Stimulated activated CD8-positive, alpha-beta memory T cell treated with anti-CD3 and anti-CD28 coated beads, Interleukin-15, amount 100 ng/mL, for 4 hours (primary cell): ENCODE results near the gene CFAP126.
A peak's percentile ranks its signal among the peaks of the same experiment; 100 is the strongest.
"Not testable (repeated sequence)": the region's sequence is repeated elsewhere in the genome, so short reads cannot be mapped to it uniquely, and the experiment has no call there.

Experiments used
- DNase-seq, 2 donors: peaks; one replicate each; pipeline ENCODE4 v3.0.0-alpha.2; 2020; ENCODE audit warnings: low read depth in 2 of 2

The CFAP126 gene, protein sequence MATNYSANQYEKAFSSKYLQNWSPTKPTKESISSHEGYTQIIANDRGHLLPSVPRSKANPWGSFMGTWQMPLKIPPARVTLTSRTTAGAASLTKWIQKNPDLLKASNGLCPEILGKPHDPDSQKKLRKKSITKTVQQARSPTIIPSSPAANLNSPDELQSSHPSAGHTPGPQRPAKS

DNA sequence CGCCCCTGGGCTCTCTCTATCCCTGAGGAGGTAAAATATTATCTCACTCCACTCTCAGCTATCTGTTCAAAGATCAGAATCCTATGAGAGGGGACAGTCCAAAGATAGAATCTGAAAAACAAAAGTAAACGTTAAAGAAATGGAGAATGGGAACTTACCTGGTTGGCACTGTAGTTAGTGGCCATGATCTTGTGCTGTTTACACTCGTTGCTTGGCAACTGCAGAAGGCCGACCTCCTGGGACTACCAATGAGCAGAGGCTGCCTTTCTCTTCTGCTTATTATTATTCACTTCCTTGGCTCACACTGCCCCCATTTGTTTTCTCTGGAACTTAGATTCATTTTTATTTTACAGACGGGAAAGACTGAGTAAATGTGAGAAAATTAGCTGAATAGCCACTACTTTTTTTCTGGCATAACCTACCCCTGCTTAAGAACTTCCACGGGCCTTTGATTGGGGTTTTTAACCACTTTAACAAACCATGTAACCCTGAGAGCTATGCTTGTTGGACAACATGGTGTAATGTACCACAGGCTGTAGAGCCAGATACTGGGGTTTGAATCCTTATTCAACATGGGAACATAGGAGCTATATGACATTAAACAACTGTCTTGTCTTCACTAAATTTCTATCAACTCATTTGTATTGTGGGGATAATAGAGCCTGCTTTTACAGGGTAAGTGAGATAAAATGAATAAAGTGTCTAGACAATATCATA is at the start of gene CFAP126:
CFAP126 (minus strand) TSS at position 193 of the 717 bp plus-strand sequence; CDS start at position 185, 8 bp downstream.
- peak in 1 of 2 donors; percentile 17 for DNase-seq

DNA sequence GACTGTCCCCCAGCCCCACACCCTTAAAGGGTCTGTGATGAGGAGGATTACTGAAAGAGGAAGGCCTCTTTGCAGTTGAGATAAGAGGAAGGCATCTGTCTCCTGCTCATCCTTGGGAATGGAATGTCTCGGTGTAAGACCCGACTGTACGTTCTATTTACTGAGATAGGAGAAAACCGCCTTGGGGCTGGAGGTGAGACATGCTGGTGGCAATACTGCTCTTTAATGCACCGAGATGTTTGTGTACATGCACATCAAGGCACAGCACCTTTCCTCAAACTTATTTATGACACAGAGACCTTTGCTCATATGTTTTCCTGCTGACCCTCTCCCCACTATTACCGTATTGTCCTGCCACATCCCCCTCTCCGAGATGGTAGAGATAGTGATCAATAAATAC is 45.4 kb upstream of the CFAP126 start:
- DNase-seq: not testable (repeated sequence)

DNA sequence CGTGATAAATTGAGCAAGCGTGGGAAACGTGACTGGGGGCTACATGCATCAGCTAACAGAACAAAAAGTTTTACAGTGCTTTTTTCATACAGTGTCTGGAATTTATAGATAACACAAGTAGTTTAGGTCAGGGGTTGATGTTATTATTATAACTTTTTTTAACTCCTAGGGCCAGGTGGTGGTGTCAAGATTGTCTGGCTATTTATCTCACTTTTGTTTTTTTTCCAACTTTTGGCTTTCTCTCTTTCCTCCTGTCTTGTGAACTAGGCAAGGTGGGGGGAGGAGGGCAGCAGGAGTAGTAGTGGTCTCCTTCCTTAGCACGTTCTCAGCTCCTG is 42.9 kb upstream of the CFAP126 start:
- not testable (repeated sequence) for DNase-seq

DNA sequence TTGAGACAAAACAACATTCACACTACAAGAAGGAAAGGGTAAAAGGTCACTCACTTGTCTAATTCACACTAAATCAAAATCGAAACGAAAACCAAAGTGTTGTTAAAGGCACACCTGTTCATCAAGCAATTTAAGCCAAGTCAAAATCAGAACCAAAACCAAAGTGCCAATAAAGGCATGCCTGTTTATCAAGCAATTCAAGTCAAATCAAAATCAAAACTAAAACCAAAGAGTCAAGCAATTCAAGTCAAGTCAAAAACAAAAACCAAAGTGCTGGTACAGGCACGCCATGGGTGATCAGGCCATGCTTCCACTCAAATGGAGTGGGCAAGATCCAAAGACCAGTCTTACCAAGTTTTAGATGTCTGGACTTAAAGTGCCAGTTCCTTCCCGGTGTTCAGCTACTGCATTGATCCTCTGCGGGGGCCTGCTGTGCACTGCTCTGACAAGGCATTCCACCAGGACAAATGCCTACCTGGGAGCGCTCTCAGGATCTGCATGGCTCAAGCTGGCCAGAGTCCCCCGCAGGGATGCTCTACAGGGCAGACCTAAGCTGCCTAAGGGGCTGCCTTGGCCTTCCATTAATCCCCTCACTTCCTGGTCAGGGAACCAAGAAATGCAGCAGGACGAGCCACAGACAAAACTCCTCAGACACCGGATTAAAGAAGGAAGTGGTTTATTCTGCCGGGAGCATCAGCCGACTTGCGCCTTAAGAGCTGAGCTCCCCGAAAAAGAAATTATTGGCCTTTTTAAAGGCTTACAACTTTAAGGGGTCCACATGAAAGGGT is 42.4 kb upstream of the CFAP126 start:
- not testable (repeated sequence) for DNase-seq

DNA sequence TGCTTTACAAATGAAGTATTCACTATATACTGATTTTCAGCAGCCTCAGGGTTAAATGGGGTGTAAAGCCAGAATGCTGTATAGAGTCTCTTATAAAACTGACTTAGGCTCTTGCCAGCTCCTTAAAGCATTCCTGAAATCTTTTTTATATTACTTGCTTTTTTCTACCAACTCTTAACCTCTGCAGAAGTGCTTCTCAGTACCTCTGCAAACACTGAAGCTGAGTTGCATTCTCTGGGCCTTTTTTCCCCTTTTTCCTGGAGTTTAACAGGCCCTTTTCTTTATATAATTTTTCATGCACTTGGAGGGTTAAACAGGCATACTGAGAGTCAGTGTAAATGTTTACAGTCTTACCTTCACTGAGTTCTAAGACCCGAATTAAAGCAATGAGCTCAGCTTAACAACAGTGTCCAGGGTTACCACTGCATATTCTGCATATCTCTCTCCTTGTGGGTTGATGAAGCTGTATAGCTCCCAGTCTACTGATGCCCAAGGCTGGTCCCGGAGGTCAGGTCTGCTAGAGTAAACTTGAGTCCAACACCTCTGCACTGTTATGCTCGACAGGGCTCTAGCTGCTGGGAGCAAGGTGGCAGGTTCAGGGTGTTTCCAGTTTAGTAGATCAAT is 40.9 kb upstream of the CFAP126 start:
- no peak for DNase-seq

DNA sequence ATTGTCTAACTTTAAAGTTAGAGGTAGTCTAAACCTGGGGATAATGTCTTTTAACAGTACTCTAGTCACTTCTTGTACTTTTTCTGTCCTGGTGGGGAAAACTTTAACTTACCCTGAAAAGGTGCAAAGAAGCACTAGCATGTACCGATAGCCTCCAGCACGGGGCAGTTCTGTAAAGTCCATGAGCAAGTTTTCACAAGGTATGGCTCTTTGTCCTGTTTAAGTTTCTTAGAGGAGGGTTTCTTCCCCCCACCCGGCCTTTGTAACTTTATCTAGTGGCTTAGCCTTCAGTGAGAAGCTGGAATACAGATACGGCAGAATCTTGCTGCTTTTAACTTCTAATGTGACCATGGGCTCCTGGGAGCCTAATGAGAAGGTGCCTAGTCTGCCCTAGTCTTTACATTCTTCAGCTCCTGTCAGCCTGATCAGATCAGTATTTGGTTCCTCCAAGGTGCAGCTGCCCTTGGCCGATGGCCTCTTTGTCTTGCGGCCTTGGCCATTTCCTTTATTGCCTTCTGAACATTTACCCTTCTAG is 39.8 kb upstream of the CFAP126 start:
- no peak for DNase-seq

DNA sequence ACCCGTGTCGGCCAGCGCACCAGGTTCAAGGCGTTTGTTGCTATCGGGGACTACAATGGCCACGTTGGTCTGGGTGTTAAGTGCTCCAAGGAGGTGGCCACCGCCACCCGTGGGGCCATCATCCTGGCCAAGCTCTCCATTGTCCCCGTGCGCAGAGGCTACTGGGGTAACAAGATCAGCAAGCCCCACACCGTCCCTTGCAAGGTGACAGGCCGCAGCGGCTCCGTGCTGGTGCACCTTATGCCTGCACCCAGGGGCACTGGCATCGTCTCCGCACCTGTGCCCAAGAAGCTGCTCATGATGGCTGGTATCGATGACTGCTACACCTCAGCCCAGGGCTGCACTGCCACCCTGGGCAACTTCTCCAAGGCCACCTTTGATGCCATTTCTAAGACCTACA is 38.9 kb upstream of the CFAP126 start:
- not testable (repeated sequence) for DNase-seq

DNA sequence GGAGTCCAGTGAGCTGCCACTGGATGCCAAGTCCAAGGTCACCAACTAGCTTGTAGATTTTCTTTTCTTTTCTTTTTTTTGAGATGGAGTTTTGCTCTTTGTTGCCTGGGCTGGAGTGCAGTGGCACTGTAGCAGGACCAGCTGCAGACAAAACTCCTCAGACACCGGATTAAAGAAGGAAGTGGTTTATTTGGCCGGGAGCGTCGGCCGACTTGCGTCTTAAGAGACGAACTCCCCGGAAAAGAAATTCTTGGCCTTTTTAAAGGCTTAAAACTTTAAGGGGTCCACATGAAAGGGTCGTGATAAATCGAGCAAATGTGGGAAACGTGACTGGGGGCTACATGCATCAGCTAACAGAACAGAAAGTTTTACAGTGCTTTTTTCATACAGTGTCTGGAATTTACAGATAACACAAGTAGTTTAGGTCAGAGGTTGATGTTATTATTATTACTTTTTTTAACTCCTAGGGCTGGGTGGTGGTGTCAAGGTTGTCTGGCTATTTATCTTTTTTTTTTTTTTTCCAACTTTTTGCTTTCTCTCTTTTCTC is 36.4 kb upstream of the CFAP126 start:
- no peak for DNase-seq

DNA sequence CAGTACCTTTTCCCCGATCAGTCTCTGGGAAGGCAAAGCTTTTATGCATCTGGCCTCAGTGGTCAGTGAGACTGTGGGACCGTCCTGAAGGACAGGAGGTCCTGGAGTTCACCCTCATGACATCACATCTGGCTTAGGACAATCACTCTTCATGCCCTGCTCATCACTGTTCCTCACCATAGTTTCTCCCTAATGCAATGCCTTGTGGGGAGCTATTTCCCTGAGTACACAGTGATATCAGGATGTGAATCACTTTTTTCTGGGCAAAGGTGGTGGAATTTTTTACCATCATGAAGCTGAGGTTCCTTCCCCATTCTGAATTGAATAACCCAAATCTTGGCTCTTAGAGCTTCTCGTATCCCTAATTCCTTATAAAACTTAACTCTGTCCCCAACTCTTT is 34.8 kb upstream of the CFAP126 start:
- no peak for DNase-seq

DNA sequence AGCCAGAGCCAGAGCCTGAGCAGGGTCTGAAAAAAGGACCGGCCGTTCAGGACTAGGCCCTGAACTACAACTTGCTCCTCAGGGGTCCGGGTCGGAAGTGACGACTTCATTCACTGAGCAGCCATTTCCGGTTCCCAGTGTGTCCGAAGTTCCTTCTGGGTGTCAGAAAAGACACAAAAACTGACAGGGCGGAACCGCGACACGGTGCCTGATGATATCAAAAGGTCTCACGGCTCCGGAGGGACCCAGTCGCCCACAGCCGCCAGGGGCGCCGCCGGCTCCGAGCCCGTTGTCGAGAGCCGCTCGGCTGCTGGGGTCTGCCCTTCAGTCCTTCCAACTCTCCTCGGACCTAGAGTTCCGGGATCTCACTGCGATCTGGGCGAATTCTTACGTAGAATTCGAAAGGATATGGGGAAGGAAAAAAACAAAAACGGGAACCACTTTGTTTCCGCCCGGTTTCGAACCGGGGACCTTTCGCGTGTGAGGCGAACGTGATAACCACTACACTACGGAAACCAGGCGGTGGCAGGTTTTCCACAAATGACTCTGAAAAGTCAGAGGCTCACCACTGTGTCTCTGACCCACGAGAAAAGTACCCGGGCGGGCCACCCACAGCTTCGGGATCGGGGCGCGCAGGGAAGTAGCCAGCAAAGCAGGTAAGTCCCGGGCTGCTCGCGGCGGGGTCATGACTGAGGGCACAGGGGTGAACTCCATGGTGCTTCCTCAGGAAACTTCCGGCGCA is 31.8 kb upstream of the CFAP126 start:
- DNase-seq: peak; percentile 80 to 90

DNA sequence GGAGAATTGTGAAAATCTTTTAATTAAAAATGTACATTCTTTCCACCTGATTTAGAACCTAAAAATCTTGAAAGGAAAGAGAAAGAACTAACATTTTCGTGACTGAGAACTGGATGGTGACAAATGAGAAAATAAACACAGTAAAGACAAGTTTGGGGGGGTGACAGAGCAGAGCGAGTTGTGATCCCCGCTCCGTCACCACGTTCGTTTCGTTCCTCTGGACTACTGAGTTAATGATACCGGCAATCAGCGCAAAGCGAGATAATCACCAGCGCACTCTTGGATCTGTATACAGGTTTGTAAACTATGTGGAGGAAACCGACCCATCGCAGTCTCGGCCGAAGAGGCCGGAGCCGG is 31.2 kb upstream of the CFAP126 start:
- no peak for DNase-seq

DNA sequence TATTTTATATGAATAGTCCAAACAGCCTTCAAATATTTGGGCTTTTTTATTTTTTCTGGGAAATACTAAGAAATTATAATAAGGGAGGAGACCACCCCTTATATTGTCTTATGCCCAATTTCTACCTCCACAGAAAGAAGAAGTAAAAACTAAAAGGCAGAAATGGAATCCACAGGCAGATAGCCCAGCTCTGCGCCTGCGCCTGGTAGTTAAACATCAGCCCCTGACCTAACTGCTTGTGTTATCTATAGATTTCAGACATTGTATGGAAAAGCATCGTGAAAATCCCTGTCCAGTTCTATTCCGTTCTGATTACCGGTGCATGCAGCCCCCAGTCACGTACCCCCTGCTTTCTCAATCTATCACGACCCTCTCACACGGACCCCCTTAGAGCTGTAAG is 29.4 kb upstream of the CFAP126 start:
- DNase-seq: not testable (repeated sequence)

DNA sequence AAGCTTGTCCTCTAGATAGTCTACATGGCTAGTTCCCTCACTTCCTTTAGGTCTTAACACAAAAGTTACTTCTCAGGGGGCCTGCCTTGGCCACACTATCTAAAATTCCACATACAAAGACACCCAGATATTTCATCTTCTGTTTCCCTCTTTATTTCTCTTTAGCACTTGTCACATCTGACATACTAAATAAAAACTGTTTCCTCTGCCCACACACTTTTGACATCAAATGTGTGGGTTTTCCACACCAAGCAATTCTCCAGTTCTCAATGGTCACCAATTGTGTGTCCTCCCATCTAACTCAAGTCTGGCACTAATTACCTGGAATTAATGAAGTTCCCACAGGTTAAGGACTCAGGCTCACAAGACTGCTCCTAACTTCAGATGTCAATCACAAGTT is 25.5 kb upstream of the CFAP126 start:
- DNase-seq: no peak

DNA sequence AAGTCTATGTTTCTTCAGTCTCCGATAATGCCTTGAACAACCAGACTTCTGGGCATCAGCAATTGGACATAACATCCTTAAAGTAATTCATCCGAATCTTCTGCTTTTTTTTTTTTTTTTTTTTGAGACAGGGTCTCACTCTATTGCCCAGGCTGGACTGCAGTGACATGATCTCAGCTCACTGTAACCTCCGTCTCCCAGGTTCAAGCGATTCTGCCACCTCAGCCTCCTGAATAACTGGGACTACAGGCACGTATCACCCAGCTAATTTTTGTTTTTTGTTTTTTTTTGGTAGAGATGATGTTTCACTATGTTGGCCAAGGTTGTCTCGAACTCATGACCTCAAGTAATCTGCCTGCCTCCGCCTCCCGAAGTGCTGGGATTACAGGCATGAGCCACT is 23.9 kb upstream of the CFAP126 start:
- no peak for DNase-seq

DNA sequence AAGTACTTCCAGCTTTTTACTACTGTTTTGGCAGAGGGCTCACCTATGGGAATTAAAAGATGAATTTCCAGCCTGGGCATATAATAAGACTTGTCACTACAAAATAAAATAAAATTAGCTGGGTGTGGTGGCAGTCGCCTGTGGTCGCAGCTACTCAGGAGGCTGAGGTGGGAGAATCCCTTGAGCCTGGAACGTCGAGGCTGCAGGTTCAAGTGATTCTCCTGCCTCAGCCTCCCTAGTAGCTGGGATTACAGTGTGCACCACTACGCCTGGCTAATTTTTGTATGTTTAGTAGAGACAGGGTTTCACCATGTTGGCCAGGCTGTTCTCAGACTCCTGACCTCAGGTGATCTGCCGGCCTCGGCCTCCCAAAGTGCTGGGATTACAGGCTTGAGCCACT is 23.5 kb upstream of the CFAP126 start:
- DNase-seq: not testable (repeated sequence)

DNA sequence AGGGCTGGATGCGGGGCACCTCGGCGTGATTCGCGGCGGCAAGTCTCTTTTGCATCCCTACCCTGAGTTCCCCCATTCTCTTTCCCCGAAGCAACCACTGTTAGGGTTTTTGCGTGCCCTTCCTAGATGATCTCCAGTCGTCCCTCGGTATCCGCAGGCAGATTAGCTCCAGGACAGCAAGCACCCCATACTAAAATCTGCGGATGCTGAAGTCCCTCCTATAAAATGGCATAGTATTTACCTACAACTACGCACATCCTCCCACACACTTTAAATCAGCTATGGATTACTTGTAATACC is 22.8 kb upstream of the CFAP126 start:
- no peak for DNase-seq

DNA sequence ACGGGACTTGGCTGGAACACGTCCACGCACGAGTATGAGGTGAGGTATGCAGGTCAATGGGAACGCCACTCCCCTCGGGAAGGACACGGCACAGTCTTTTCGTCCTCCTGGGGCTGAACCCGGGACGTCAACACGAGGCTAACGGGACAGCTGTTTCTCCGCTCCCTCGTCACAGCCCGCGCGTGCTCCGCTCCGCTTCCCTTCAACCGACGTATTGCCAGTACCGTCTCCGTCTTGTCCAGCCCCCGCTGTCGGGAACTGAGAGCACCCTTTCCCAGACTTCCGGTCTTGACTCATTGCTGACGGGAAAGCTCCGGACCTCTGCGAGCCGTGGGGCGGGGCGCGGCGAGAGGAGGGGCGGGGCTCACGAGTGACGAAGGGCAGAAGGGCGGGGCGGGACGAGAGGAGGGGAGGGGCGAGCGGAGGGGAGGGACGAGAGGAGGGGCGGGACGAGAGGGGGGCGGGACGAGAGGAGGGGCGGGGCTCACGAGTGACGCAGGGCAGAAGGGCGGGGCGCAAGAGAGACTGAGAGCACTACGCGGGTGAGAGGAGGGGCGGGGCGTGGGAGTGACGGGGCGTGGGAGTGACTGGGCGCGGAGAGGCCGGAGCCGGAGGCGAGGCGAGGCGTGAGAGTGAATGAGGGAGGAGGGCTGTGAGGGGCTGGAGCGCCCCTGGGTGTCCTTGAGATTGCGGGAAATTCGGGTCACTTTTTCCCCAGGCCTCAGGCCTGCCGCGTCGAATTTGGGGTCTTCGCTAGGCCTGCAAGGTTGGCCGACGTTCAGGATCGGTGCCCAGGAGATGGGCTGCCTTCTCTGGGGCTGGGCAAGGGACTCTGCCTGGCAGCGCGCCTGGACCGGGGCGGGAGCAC is 22.2 kb upstream of the CFAP126 start:
- peak; percentile 78 to 88 for DNase-seq

DNA sequence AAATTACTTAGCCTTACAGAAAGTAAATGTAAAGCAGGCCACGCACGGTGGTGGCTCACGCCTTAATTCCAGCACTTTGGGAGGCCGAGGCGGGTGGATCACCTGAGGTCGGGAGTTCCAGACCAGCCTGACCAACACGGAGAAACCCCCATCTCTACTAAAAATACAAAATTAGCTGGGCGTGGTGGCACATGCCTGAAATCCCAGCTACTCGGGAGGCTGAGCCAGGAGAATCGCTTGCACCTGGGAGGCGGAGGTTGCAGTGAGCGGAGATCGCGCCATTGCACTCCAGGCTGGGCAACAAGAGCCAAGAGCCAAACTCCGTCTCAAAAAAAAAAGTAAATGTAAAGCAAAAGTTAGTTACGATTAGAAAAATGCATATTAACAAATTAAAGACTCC is 21.5 kb upstream of the CFAP126 start:
- DNase-seq: not testable (repeated sequence)

DNA sequence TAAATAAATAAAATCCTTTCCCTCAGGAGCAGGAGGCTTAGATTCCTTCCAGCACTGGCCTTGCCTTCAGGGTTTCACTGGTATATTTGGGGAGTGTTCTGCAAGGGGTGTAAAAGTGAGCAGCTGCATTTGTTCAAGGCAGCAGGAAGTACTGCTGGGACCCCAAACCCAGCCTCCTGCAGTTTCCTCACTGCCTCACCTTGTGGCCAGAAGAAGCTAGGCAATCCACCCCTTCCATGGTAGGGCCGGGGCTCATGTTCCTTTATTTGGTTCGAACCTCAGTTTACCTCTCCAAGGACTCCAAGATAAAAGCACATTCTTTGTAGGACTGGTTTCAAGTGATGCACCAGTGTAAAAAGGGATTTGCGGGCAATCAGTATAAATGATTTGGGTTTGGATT is 21.0 kb upstream of the CFAP126 start:
- DNase-seq: no peak

DNA sequence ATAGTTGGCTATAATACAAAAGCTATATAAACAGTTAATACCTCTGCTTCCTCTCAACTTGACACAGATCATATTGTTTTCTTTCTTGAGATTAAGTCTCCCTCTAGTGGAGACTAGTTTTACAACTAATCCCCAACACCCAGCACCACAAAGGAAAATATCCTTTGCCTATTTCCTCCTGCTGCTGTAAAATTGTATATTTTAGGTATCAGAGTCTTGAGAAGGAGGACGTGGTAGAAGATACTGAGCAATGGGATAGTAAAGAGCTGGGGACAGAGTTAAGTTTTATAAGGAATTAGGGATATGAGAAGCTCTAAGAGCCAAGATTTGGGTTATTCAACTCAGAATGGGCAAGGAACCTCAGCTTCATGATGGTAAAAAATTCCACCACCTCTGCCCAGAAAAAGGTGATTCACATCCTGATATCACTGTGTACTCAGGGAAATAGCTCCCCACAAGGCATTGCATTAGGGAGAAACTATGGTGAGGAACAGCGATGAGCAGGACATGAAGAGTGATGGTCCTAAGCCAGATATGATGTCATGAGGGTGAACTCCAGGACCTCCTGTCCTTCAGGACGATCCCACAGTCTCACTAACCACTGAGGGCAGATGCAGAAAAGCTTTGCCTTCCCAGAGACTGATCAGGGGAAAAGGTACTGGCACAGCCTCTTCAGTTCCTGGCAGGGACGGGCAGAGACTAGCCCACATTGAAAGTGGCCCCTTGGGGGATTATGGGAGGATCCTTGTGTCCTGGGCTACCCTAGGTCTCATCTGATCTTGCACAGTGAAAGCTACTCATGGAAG is 14.7 kb upstream of the CFAP126 start:
- DNase-seq: no peak
